ENCODE measurements around the gene RAB3IL1. TPM values are rescaled to one million over a fixed set of nuclear protein-coding genes. Genes with fewer than 3 reads are reported as not detected.

Gene RAB3IL1
- total and polyA plus RNA-seq, 9 of the 15 experiments (the other 6 are each of a cell fraction or from before 2014, with no cell fraction given), result 0.15 to 42.6 (median 15.5) TPM

DNA sequence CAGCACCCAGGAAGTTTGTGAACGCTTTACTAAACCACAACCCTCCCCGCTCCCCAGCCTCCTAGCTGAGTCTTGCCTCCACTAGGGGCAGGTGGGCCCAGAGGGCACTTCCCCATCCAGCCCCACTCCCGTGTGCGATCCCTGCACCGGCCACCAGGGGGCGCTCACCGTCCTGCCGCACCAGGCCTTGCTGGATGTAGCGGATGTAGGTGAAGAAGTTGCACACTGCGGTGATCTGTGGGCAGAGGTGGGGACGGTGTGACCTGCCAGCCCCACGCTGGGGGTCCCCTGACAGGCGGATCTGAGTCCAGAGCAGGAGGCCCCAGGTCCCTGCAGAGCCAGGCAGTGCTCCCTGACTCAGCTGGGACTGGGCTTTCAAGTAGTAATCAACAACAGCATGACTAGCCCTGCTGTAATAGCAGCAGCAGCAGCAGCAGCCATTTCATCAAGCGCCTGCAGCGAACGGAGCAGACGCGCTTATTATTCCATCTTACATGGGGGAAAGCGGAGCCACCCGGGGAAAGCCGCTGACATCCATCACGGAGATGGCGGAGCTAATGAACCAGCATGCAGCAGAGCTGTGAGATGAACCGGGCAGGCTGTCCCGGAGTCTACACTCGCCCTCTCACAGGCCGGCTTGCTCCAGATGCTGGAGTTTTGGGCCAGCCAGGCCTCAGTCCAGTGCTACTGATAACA, 18.1 kb downstream of the RAB3IL1 start (continued):
- TF ChIP-seq ZNF124 (CRISPR knock-in tag; IDR thresholded peaks at IDR 0.05) (0 out of 2 replicates have a peak, but pooled peaks have one; percentile 29), ZNF175 (CRISPR knock-in tag; IDR thresholded peaks at IDR 0.05; ENCODE audit: low read depth) (no peak), CREM (IDR thresholded peaks at IDR 0.05; ENCODE audit: low read depth) (peak; percentile 78), HDAC2 (IDR thresholded peaks at IDR 0.05) (0 out of 2 replicates have a peak, but pooled peaks have one; percentile 41), ZNF766 (CRISPR knock-in tag; conservative IDR thresholded peaks at IDR 0.05) (no peak), HMGN3 (IDR thresholded peaks at IDR 0.05; ENCODE audit: borderline replicate concordance, extremely low read depth, insufficient read length, low read depth, low read length) (peak; percentile 67), SMC3 (conservative IDR thresholded peaks at IDR 0.05; ENCODE audit: insufficient read depth, low read depth, low read length) (peak; percentile 99), ZNF232 (CRISPR knock-in tag; IDR thresholded peaks at IDR 0.05) (no peak), MECOM (CRISPR knock-in tag; IDR thresholded peaks at IDR 0.05) (no peak), TOE1 (IDR thresholded peaks at IDR 0.05; ENCODE audit: borderline replicate concordance) (peak; percentile 51; the same call in 1 of the 2 replicates), TOE1 (CRISPR knock-in tag; IDR thresholded peaks at IDR 0.05; ENCODE audit: borderline replicate concordance, low read depth) (no peak), CAMTA2 (CRISPR knock-in tag; conservative IDR thresholded peaks at IDR 0.05) (no peak), NCOA6 (IDR thresholded peaks at IDR 0.05) (no peak), NELFE (IDR thresholded peaks at IDR 0.05; ENCODE audit: insufficient read depth, insufficient read length) (no peak), SRSF3 (IDR thresholded peaks at IDR 0.05; ENCODE audit: insufficient read depth, low read length) (no peak)
- TF ChIP-seq, protein P1, sequence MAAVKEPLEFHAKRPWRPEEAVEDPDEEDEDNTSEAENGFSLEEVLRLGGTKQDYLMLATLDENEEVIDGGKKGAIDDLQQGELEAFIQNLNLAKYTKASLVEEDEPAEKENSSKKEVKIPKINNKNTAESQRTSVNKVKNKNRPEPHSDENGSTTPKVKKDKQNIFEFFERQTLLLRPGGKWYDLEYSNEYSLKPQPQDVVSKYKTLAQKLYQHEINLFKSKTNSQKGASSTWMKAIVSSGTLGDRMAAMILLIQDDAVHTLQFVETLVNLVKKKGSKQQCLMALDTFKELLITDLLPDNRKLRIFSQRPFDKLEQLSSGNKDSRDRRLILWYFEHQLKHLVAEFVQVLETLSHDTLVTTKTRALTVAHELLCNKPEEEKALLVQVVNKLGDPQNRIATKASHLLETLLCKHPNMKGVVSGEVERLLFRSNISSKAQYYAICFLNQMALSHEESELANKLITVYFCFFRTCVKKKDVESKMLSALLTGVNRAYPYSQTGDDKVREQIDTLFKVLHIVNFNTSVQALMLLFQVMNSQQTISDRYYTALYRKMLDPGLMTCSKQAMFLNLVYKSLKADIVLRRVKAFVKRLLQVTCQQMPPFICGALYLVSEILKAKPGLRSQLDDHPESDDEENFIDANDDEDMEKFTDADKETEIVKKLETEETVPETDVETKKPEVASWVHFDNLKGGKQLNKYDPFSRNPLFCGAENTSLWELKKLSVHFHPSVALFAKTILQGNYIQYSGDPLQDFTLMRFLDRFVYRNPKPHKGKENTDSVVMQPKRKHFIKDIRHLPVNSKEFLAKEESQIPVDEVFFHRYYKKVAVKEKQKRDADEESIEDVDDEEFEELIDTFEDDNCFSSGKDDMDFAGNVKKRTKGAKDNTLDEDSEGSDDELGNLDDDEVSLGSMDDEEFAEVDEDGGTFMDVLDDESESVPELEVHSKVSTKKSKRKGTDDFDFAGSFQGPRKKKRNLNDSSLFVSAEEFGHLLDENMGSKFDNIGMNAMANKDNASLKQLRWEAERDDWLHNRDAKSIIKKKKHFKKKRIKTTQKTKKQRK (IDR thresholded peaks at IDR 0.05; ENCODE audit: borderline replicate concordance, low read depth, low read length), result no peak
- TF ChIP-seq, protein P2, sequence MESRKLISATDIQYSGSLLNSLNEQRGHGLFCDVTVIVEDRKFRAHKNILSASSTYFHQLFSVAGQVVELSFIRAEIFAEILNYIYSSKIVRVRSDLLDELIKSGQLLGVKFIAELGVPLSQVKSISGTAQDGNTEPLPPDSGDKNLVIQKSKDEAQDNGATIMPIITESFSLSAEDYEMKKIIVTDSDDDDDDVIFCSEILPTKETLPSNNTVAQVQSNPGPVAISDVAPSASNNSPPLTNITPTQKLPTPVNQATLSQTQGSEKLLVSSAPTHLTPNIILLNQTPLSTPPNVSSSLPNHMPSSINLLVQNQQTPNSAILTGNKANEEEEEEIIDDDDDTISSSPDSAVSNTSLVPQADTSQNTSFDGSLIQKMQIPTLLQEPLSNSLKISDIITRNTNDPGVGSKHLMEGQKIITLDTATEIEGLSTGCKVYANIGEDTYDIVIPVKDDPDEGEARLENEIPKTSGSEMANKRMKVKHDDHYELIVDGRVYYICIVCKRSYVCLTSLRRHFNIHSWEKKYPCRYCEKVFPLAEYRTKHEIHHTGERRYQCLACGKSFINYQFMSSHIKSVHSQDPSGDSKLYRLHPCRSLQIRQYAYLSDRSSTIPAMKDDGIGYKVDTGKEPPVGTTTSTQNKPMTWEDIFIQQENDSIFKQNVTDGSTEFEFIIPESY (CRISPR knock-in tag; IDR thresholded peaks at IDR 0.05), result peak; percentile 93
- TF ChIP-seq, protein P3, sequence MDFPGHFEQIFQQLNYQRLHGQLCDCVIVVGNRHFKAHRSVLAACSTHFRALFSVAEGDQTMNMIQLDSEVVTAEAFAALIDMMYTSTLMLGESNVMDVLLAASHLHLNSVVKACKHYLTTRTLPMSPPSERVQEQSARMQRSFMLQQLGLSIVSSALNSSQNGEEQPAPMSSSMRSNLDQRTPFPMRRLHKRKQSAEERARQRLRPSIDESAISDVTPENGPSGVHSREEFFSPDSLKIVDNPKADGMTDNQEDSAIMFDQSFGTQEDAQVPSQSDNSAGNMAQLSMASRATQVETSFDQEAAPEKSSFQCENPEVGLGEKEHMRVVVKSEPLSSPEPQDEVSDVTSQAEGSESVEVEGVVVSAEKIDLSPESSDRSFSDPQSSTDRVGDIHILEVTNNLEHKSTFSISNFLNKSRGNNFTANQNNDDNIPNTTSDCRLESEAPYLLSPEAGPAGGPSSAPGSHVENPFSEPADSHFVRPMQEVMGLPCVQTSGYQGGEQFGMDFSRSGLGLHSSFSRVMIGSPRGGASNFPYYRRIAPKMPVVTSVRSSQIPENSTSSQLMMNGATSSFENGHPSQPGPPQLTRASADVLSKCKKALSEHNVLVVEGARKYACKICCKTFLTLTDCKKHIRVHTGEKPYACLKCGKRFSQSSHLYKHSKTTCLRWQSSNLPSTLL (IDR thresholded peaks at IDR 0.05), result no peak
- TF ChIP-seq, protein P4, sequence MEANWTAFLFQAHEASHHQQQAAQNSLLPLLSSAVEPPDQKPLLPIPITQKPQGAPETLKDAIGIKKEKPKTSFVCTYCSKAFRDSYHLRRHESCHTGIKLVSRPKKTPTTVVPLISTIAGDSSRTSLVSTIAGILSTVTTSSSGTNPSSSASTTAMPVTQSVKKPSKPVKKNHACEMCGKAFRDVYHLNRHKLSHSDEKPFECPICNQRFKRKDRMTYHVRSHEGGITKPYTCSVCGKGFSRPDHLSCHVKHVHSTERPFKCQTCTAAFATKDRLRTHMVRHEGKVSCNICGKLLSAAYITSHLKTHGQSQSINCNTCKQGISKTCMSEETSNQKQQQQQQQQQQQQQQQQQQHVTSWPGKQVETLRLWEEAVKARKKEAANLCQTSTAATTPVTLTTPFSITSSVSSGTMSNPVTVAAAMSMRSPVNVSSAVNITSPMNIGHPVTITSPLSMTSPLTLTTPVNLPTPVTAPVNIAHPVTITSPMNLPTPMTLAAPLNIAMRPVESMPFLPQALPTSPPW (CRISPR knock-in tag; IDR thresholded peaks at IDR 0.05), result peak; percentile 40

Measured in K562 (cell line).